ENCODE measurements around the gene TPK1. TPM values are rescaled to one million over a fixed set of nuclear protein-coding genes. Genes with fewer than 3 reads are reported as not detected.

The TPK1 gene
- total RNA-seq, 1 donor from 2014 or later = 2.2 TPM

DNA sequence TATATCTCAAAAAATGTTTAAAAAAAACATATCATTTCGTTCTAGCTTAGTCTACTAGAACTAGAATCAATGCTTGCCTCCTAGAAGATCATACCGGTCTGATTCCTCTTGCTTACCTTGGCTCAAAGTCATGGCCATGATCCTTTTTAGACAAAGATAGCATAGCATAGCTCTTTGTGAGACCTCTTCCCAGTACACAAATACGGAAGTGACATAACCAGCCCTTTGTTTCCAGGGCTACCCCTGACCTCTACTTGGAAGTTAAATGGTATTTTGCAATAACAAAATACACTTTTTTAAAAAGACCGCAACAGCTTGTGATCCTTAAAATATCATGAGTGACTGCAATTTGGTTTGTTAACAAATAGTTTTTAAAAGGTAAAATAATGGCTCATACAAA lies 301.7 kb downstream of the TPK1 start:
- no peak for TF ChIP-seq CTCF (conservative IDR thresholded peaks at IDR 0.05; ENCODE audit: low read depth, low read length)
- H3K4me3 ChIP-seq (ENCODE audit: low read depth, low read length) = no peak overlapping the region
- no peak for DNase-seq (ENCODE audit: low read depth)

GRCh38 chr7:144531181-144531580 lies 304.7 kb downstream of the TPK1 start:
- no peak for TF ChIP-seq CTCF (conservative IDR thresholded peaks at IDR 0.05; ENCODE audit: low read depth, low read length)
- no peak overlapping the region for H3K4me3 ChIP-seq (ENCODE audit: low read depth, low read length)
- DNase-seq (ENCODE audit: low read depth) = no peak

GRCh38 chr7:144529269-144529926 lies 306.5 kb downstream of the TPK1 start:
- peak; percentile 23 for DNase-seq (ENCODE audit: low read depth)
- no peak for TF ChIP-seq CTCF (conservative IDR thresholded peaks at IDR 0.05; ENCODE audit: low read depth, low read length)
- no peak overlapping the region for H3K4me3 ChIP-seq (ENCODE audit: low read depth, low read length)

DNA sequence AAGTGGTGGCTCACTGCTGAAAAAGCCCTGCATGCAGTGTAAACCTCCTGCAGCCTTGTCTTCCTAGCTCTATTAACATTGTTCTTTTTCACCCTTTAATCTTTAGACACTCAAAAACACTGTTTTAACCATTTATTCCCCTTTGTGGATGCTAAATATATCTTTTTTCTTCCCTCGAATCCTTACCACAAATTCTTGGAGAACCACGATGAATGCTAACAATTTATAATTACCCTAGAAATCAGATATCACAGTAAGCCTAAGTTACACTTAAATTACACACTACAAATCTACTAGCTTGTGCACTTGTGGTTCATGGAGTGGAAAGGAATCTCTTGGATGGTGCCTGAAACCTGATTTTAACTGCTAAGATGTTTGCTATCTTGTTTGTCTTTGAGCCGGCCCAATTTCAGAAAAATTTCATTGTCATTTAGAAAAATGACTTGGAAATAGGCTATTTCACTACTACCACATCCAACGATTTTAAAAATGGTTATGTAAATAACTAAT lies 307.3 kb downstream of the TPK1 start:
- DNase-seq (ENCODE audit: low read depth) = no peak
- no peak for TF ChIP-seq CTCF (conservative IDR thresholded peaks at IDR 0.05; ENCODE audit: low read depth, low read length)
- H3K4me3 ChIP-seq (ENCODE audit: low read depth, low read length) = no peak overlapping the region

GRCh38 chr7:144527051-144527471 lies 308.8 kb downstream of the TPK1 start:
- peak; percentile 29 for DNase-seq (ENCODE audit: low read depth)
- TF ChIP-seq CTCF (conservative IDR thresholded peaks at IDR 0.05; ENCODE audit: low read depth, low read length) = no peak
- no peak overlapping the region for H3K4me3 ChIP-seq (ENCODE audit: low read depth, low read length)

DNA sequence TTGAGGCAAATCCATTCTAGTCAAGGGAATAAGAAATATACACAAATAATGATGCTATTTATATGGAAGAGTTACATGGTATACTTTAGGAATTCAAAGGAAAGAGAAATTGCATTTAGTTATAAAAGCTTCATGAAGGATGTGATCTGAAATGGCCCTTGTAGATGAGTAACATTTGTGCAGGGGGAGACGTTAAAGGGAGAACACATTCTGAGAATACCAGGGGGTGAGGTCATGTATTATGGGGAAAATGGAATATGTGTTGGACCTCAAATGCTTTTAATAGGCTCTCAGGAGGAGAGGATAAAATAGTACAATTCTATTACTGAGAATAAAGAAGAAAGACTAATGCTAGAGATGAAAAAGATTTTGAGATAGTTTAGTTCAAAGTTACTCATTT lies 309.9 kb downstream of the TPK1 start:
- TF ChIP-seq CTCF (conservative IDR thresholded peaks at IDR 0.05; ENCODE audit: low read depth, low read length) = no peak
- no peak overlapping the region for H3K4me3 ChIP-seq (ENCODE audit: low read depth, low read length)
- DNase-seq (ENCODE audit: low read depth) = no peak

- no peak for DNase-seq (ENCODE audit: low read depth)
- no peak for TF ChIP-seq CTCF (conservative IDR thresholded peaks at IDR 0.05; ENCODE audit: low read depth, low read length)
- H3K4me3 ChIP-seq (ENCODE audit: low read depth, low read length) = no peak overlapping the region
These were observed 311.6 kb downstream of the TPK1 start for GRCh38 chr7:144524271-144524670.

Data from epithelial cell of proximal tubule (primary cell).